Right lobe of liver (tissue), 5 donors: Measurements from ENCODE around the gene MAGEA2. TPM values are rescaled to one million over a fixed set of nuclear protein-coding genes. Genes with fewer than 3 reads are reported as not detected.

ENCODE experiments used
- total RNA-seq, 6 experiments: library from RNA; depleted of rRNA in 2 of 6; stranded (reverse); fragments of >200 nt in 2 of 6; fragmentation: NEBNext Ultra II Directional in 3 of 6; extraction: Animal tissue kit (Norgen Biotek cat#: 25700) in 3 of 6; gene quantifications; one replicate each; pipeline versions ENCODE4 v1.1.0 to v1.2.4, GENCODE V29; 2016 to 2023
- donor health status: DM: no; HTN: no; CAD: no.
- donor health status: DM: no; HTN: no; CAD: no.
- donor health status: DM: no; HTN: yes; CAD: no.
- donor health status: DM: no; HTN: yes; CAD: no.

MAGEA2 gene
- total RNA-seq, 6 experiments from 2014 or later = not detected

Other genes starting within 250 kb of the MAGEA2 start
- gene GABRQ, start 115.9 kb downstream of the MAGEA2 start, total RNA-seq = not detected
- gene MAGEA3, start 55.0 kb downstream of the MAGEA2 start, total RNA-seq = not detected
- not detected for gene CSAG2, start 44.6 kb downstream of the MAGEA2 start, total RNA-seq
- not detected for gene MAGEA2B, start 39.2 kb downstream of the MAGEA2 start, total RNA-seq
- not detected for gene CSAG1, start 20.1 kb downstream of the MAGEA2 start, total RNA-seq
- not detected for gene MAGEA12, start 20.1 kb downstream of the MAGEA2 start, total RNA-seq
- not detected for gene CSAG3, start 5.4 kb upstream of the MAGEA2 start, total RNA-seq
- gene MAGEA6, start 15.8 kb upstream of the MAGEA2 start, total RNA-seq = not detected
- gene CETN2, start 76.9 kb upstream of the MAGEA2 start, total RNA-seq = 10 to 100 TPM in 5 of 6 experiments, 1 to 10 TPM in 1; 8.4 to 11.4 (median 10.9) TPM
- gene NSDHL, start 77.2 kb upstream of the MAGEA2 start, total RNA-seq = 10 to 100 TPM; 16.1 to 38.2 (median 20.9) TPM
- gene ZNF185, start 144.2 kb upstream of the MAGEA2 start, total RNA-seq = 1 to 10 TPM in 1 of 6 experiments, under 1 TPM in 5; 0.61 to 1.7 (median 0.83) TPM
- not detected for gene PNMA5, start 240.3 kb upstream of the MAGEA2 start, total RNA-seq